Kidney tubule cell (primary cell): ENCODE measurements around the gene GTPBP1.

ENCODE experiments used
- DNase-seq: peaks from one replicate; pipeline ENCODE4 v3.0.0-alpha.2; 2018; ENCODE audit warnings: low spot score

The GTPBP1 gene

GRCh38 chr22:38741166-38741565 is 35.4 kb downstream of the GTPBP1 start:
- DNase-seq, result no peak

- DNase-seq, result no peak
Observed at GRCh38 chr22:38741576-38741975, 35.8 kb downstream of the GTPBP1 start.

GRCh38 chr22:38742176-38742942 is 36.6 kb downstream of the GTPBP1 start:
- DNase-seq, result no peak

GRCh38 chr22:38744981-38745380 is 39.2 kb downstream of the GTPBP1 start:
- DNase-seq, result no peak

- DNase-seq, result no peak
Observed at GRCh38 chr22:38745676-38746460, 40.1 kb downstream of the GTPBP1 start.

GRCh38 chr22:38748487-38749136 is 42.9 kb downstream of the GTPBP1 start:
- no peak for DNase-seq

GRCh38 chr22:38750104-38750503 is 44.4 kb downstream of the GTPBP1 start:
- DNase-seq, result no peak

GRCh38 chr22:38750638-38751037 is 44.9 kb downstream of the GTPBP1 start:
- no peak for DNase-seq

- DNase-seq, result no peak
Observed at GRCh38 chr22:38751066-38751421, 45.3 kb downstream of the GTPBP1 start.

GRCh38 chr22:38751422-38752346 is 45.9 kb downstream of the GTPBP1 start:
- DNase-seq, result no peak

GRCh38 chr22:38753948-38754750 is 48.4 kb downstream of the GTPBP1 start:
- DNase-seq, result peak; percentile 68

- DNase-seq, result peak; percentile 21
Observed at GRCh38 chr22:38754751-38755154, 49.0 kb downstream of the GTPBP1 start.

GRCh38 chr22:38755155-38755910 is 49.6 kb downstream of the GTPBP1 start:
- DNase-seq, result peak; percentile 92

- DNase-seq, result peak; percentile 88
Observed at GRCh38 chr22:38755911-38756532, 50.3 kb downstream of the GTPBP1 start, which contains the start of gene SUN2. TSS of gene SUN2 (minus strand) at chr22:38755998. CDS start at chr22:38752628, 3,370 bp downstream.

GRCh38 chr22:38756711-38757463 is 51.1 kb downstream of the GTPBP1 start:
- DNase-seq, result no peak

- no peak for DNase-seq
Observed at GRCh38 chr22:38757464-38757757, 51.7 kb downstream of the GTPBP1 start.

GRCh38 chr22:38758276-38758945 is 52.7 kb downstream of the GTPBP1 start:
- DNase-seq, result no peak

- no peak for DNase-seq
Observed at GRCh38 chr22:38759005-38759404, 53.3 kb downstream of the GTPBP1 start.
